GM23248 (cell line): ENCODE measurements around the gene MPV17L2.

ENCODE experiments used
- EZH2 ChIP-seq: fragments of 200-600 bp; sonication (generic); IDR thresholded peaks from 2 replicates; pipeline ENCODE4 v1.6.1; 2018; ENCODE audit warnings: antibody characterized with exemption, mild to moderate bottlenecking; ENCODE audit not compliant: insufficient read depth, poor library complexity, severe bottlenecking
- EZH2phosphoT487 ChIP-seq: fragments of 200-600 bp; sonication (generic); IDR thresholded peaks from 2 replicates; pipeline ENCODE4 v1.6.1; 2018; ENCODE audit warnings: antibody characterized with exemption, moderate library complexity, mild to moderate bottlenecking, low read depth; ENCODE audit not compliant: insufficient read depth

DNA sequence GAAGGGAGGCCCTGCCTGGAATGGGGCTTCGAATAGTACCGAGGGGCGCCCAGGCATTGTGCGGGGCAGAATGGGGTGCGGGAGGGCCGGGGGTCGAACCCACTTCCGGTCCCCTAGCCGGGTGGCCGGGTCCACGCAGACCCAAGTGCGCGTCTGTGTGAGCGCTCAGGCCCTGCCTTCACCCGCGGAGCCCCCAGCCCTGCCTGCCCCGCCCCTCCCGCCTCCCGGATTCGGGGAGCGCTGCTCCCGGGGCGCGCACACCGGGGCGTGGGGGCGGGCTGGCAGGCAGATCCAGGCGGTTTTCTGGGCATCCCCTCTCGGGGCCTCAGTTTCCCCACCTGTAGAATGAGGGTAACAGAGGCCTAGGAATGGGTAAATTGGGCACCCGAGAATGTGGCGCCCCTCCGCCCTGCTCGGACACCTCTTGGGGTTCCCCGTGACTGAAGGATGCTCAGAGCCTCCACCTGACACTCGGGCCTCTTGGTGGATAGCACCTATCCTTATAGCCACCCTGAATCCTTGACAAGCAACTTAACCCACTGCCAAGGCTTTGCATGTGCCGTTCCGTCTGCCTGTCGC lies 39.4 kb upstream of the MPV17L2 start:
- no peak for TF ChIP-seq EZH2
- no peak for TF ChIP-seq EZH2phosphoT487
